IMR-90 (cell line): ENCODE data around the gene HNRNPL. TPM values are rescaled to one million over a fixed set of nuclear protein-coding genes. Genes with fewer than 3 reads are reported as not detected.

Source experiments
- ATAC-seq: fragments of 200-7000 bp; cut with Tn5 transposase; 2 replicates; pipeline ENCODE4 v1.9.1; 2020; ENCODE audit warnings: low read depth, mild to moderate bottlenecking, moderate library complexity
- BruUV-seq: library from RNA; stranded (reverse); fragments of 400-500 nt; replicated peaks from 2 replicates; lab custom pipeline; 2021; lab: Mats Ljungman, UMichigan
- CTCF ChIA-PET: fragments of 300-600 bp; formaldehyde crosslinking; extraction: SDS; loops from one replicate; lab custom pipeline; 2021; ENCODE audit warnings: antibody characterized with exemption; lab: Yijun Ruan, JAX
- POLR2A ChIA-PET: fragments of 300-600 bp; sonication (Branson Sonifier 250); formaldehyde crosslinking; loops from one replicate; lab custom pipeline; 2022; ENCODE audit warnings: antibody characterized with exemption; ENCODE audit not compliant: unreplicated experiment; lab: Charles Lee
- DNase-seq: peaks from one replicate; pipeline ENCODE4 v3.0.0; 2013
- H2AFZ ChIP-seq: replicated peaks from 2 replicates; pipeline ENCODE3; 2013; ENCODE audit warnings: low read length, mild to moderate bottlenecking; ENCODE audit not compliant: poor library complexity
- H2AK5ac ChIP-seq: 2 replicates; pipeline ENCODE4 v1.6.1; 2013; ENCODE audit warnings: low read depth, low read length, inconsistent platforms
- H2AK9ac ChIP-seq: replicated peaks from 2 replicates; pipeline ENCODE3; 2013; ENCODE audit warnings: mild to moderate bottlenecking, low read depth, low read length, moderate library complexity; ENCODE audit not compliant: poor library complexity
- H2BK120ac ChIP-seq: 2 replicates; pipeline ENCODE4 v1.6.1; 2013; ENCODE audit warnings: low read depth, low read length, inconsistent platforms
- H2BK15ac ChIP-seq: 3 replicates; pipeline ENCODE4 v1.6.1; 2013; ENCODE audit warnings: low read depth, low read length, inconsistent platforms
- H2BK20ac ChIP-seq: 2 replicates; pipeline ENCODE4 v1.6.1; 2013; ENCODE audit warnings: low read depth, mild to moderate bottlenecking, inconsistent platforms, low read length, moderate library complexity
- H2BK5ac ChIP-seq: 2 replicates; pipeline ENCODE4 v1.6.1; 2013; ENCODE audit warnings: mild to moderate bottlenecking, low read depth, low read length, inconsistent platforms; ENCODE audit not compliant: poor library complexity, severe bottlenecking
- H3K14ac ChIP-seq: replicated peaks from 2 replicates; pipeline ENCODE4 v1.6.1; 2013; ENCODE audit warnings: low read depth, low read length, inconsistent platforms
- H3K18ac ChIP-seq: 2 replicates; pipeline ENCODE4 v1.6.1; 2013; ENCODE audit warnings: low read depth, low read length, control low read depth
- H3K23ac ChIP-seq: 2 replicates; pipeline ENCODE4 v1.6.1; 2013; ENCODE audit warnings: low read depth, low read length, inconsistent platforms
- H3K27ac ChIP-seq: 2 replicates; pipeline ENCODE4 v1.5.1; 2013; ENCODE audit warnings: mild to moderate bottlenecking, control low read depth, low read length; ENCODE audit not compliant: insufficient read depth
- H3K27me3 ChIP-seq: 2 replicates; pipeline ENCODE4 v1.6.1; 2013; ENCODE audit warnings: low read length; ENCODE audit not compliant: control insufficient read depth, insufficient read depth
- H3K36me3 ChIP-seq: 2 replicates; pipeline ENCODE4 v1.6.1; 2013; ENCODE audit warnings: low read length, mixed read lengths; ENCODE audit not compliant: control insufficient read depth, insufficient read depth
- H3K4ac ChIP-seq: 2 replicates; pipeline ENCODE4 v1.6.1; 2013; ENCODE audit warnings: low read depth, low read length, inconsistent platforms
- H3K4me1 ChIP-seq: 2 replicates; pipeline ENCODE4 v1.6.1; 2013; ENCODE audit warnings: low read length, mixed read lengths; ENCODE audit not compliant: control insufficient read depth, insufficient read depth
- H3K4me2 ChIP-seq: 2 replicates; pipeline ENCODE4 v1.6.1; 2013; ENCODE audit warnings: low read depth, mild to moderate bottlenecking, control low read depth, low read length, moderate library complexity
- H3K4me3 ChIP-seq: 2 replicates; pipeline ENCODE4 v1.5.1; 2013; ENCODE audit warnings: low read depth, mild to moderate bottlenecking, control low read depth, low read length, moderate library complexity; ENCODE audit not compliant: insufficient read depth
- H3K56ac ChIP-seq: 2 replicates; pipeline ENCODE4 v1.6.1; 2013; ENCODE audit warnings: low read length, inconsistent platforms; ENCODE audit not compliant: insufficient read depth; ENCODE audit errors: extremely low read depth
- H3K79me1 ChIP-seq, 2 experiments: 2 replicates each; pipeline ENCODE4 v1.6.1; 2013; ENCODE audit warnings: low read length in 2 of 2, inconsistent platforms in 1 of 2, low read depth in 1 of 2
- H3K9ac ChIP-seq: 2 replicates; pipeline ENCODE4 v1.6.1; 2013; ENCODE audit warnings: low read depth, low read length, control low read depth
- H3K9me1 ChIP-seq: 2 replicates; pipeline ENCODE4 v1.6.1; 2013; ENCODE audit warnings: low read length, inconsistent platforms; ENCODE audit not compliant: insufficient read depth
- H3K9me3 ChIP-seq: 2 replicates; pipeline ENCODE4 v1.6.1; 2013; ENCODE audit warnings: low read length; ENCODE audit not compliant: control insufficient read depth, insufficient read depth
- H4K20me1 ChIP-seq: 2 replicates; pipeline ENCODE4 v1.6.1; 2013; ENCODE audit warnings: low read length, inconsistent platforms; ENCODE audit not compliant: insufficient read depth
- H4K5ac ChIP-seq: 2 replicates; pipeline ENCODE4 v1.6.1; 2013; ENCODE audit warnings: mild to moderate bottlenecking, low read depth, low read length, control low read depth
- H4K8ac ChIP-seq, 2 experiments: 2 replicates each; pipeline ENCODE4 v1.6.1; 2013; ENCODE audit warnings: low read depth in 2 of 2, low read length in 2 of 2, control low read depth in 1 of 2, inconsistent platforms in 1 of 2
- H4K91ac ChIP-seq: 2 replicates; pipeline ENCODE4 v1.6.1; 2013; ENCODE audit warnings: low read depth, low read length, inconsistent platforms; ENCODE audit not compliant: insufficient read depth
- CHD1 ChIP-seq: IDR thresholded peaks from 2 replicates; pipeline ENCODE4 v1.6.1; 2012; ENCODE audit warnings: low read depth, low read length, improper control_type of control experiment
- MAZ ChIP-seq: IDR thresholded peaks from 2 replicates; pipeline ENCODE4 v1.6.1; 2012; ENCODE audit warnings: low read depth, mild to moderate bottlenecking, low read length, improper control_type of control experiment, moderate library complexity, borderline replicate concordance
- MXI1 ChIP-seq: IDR thresholded peaks from 2 replicates; pipeline ENCODE4 v1.6.1; 2012; ENCODE audit warnings: low read depth, mild to moderate bottlenecking, low read length, moderate library complexity, borderline replicate concordance
- RCOR1 ChIP-seq: IDR thresholded peaks from 2 replicates; pipeline ENCODE4 v1.6.1; 2012; ENCODE audit warnings: mild to moderate bottlenecking, low read length, improper control_type of control experiment; ENCODE audit not compliant: insufficient replicate concordance
- RFX5 ChIP-seq: IDR thresholded peaks from 2 replicates; pipeline ENCODE4 v1.8.0; 2012; ENCODE audit warnings: low read depth, mild to moderate bottlenecking, low read length, moderate library complexity
- SMC3 ChIP-seq: fragments of 150-350 bp; IDR thresholded peaks from 2 replicates; pipeline ENCODE4 v1.6.1; 2016; ENCODE audit warnings: low read depth, mild to moderate bottlenecking, antibody characterized with exemption, low read length, moderate library complexity
- USF2 ChIP-seq: fragments of 150-350 bp; IDR thresholded peaks from 2 replicates; pipeline ENCODE4 v1.6.1; 2017; ENCODE audit warnings: mild to moderate bottlenecking, antibody characterized with exemption, low read length, low read depth
- WGBS, 2 experiments: methylation state at CpG; one replicate each; pipeline versions ENCODE4 v1.1.5 to v1.1.7; 2013; ENCODE audit warnings: missing lambda C conversion rate in 2 of 2; ENCODE audit not compliant: insufficient read length in 1 of 2; ENCODE audit errors: extremely low coverage in 2 of 2; 5-methylcytosine and 5-hydroxymethylcytosine counted together
- dilution Hi-C: fragments of 300-500 bp; cut with HindIII; formaldehyde crosslinking; loops from one replicate; pipeline ENCODE4 v1.14.3; 2018; ENCODE audit warnings: low sequenced_read_pairs; ENCODE audit not compliant: unreplicated experiment
- in situ Hi-C: fragments of 300-500 bp; cut with MboI; formaldehyde crosslinking; loops from 3 replicates; pipeline ENCODE4 v1.14.3; 2019; ENCODE audit warnings: low sequenced_read_pairs, inconsistent platforms, mixed read lengths
- intact Hi-C: fragments of 100-400 bp; cut with micrococcal nuclease; formaldehyde crosslinking; loops from 2 replicates; pipeline ENCODE4 v1.10.0; 2022
- polyA plus RNA-seq, 3 experiments: library from polyadenylated mRNA; depleted of rRNA; stranded (reverse); fragments of >200 nt; gene quantifications; 2 replicates each; pipeline ENCODE4 v1.2.3, GENCODE V29; 2012; ENCODE audit warnings: low replicate concordance in 1 of 3
- total RNA-seq: library from RNA; depleted of rRNA; stranded (reverse); fragments of >200 nt; gene quantifications from 2 replicates; pipeline ENCODE4 v1.2.3, GENCODE V29; 2012

The HNRNPL gene
- total and polyA plus RNA-seq, 2 of the 4 experiments (the other 2 are of a cell fraction): 277 to 429 TPM

GRCh38 chr19:38796154-38796553 lies 53.6 kb downstream of the HNRNPL start:
- Histone ChIP-seq H2AK9ac (no peak overlapping the region), H3K9me3 (no peaks in the 10 kb centered on the region), H3K9ac (no peak overlapping the region), H2AK5ac (no peak overlapping the region), H2BK20ac (no peak overlapping the region), H3K79me1 (no peaks in the 10 kb centered on the region), H2BK5ac (no peak overlapping the region), H3K23ac (no peak overlapping the region), H3K14ac (no peak overlapping the region), H4K8ac (no peak overlapping the region), H2BK120ac (no peak overlapping the region), H4K5ac (no peak overlapping the region), H2BK15ac (no peak overlapping the region), H4K20me1 (no peaks in the 10 kb centered on the region; the same call in 1 of the 2 replicates), H3K4me3 (no peak overlapping the region), H3K18ac (no peak overlapping the region), H3K4ac (no peak overlapping the region), H3K27me3 (no peaks in the 10 kb centered on the region), H3K9me1 (peaks cover 8% of the 10 kb centered on the region; the same call in 1 of the 2 replicates), H3K27ac (no peak overlapping the region), H4K91ac (no peak overlapping the region), H3K4me2 (no peak overlapping the region), H3K4me1 (peaks cover 7% of the 10 kb centered on the region), H3K56ac (no peak overlapping the region), H3K36me3 (no peaks in the 10 kb centered on the region), H2AFZ (no peak overlapping the region)
- no TSS peak for BruUV-seq
- intact Hi-C loops (no loop called here), in situ Hi-C loops (no loop called here), dilution Hi-C loops (no loop called here)
- WGBS, 2 experiments: no CpG with 5 or more reads among the region's 2 CpGs
- POLR2A ChIA-PET: no interaction called here
- CTCF ChIA-PET: no interaction called here
- ATAC-seq (no peak), DNase-seq (no peak)
- TF ChIP-seq USF2 (no peak), SMC3 (no peak), MXI1 (no peak), RFX5 (no peak), RCOR1 (no peak), CHD1 (no peak), MAZ (no peak)
